HepG2 (cell line): ENCODE measurements around the gene EPB41L2. TPM values are rescaled to one million over a fixed set of nuclear protein-coding genes. Genes with fewer than 3 reads are reported as not detected.
A peak's percentile ranks its signal among the peaks of the same experiment; 100 is the strongest.

ENCODE experiments used
- ATAC-seq: fragments of 200-7000 bp; cut with Tn5 transposase; 3 replicates; pipeline ENCODE4 v1.9.1; 2020; ENCODE audit warnings: mild to moderate bottlenecking, moderate library complexity
- BruUV-seq: library from RNA; stranded (reverse); fragments of 400-500 nt; replicated peaks from 2 replicates; lab custom pipeline; 2021; lab: Mats Ljungman, UMichigan
- CTCF ChIA-PET: fragments of 300-600 bp; formaldehyde crosslinking; extraction: SDS; loops from one replicate; lab custom pipeline; 2021; ENCODE audit warnings: low total read pairs, inconsistent platforms, low intra/inter-chr PET ratio; lab: Yijun Ruan, JAX
- POLR2A ChIA-PET: fragments of 350-600 bp; sonication (Branson Sonifier 250); formaldehyde crosslinking; loops from one replicate; lab custom pipeline; 2020; ENCODE audit warnings: antibody characterized with exemption, inconsistent platforms; lab: Yijun Ruan, JAX
- DNase-seq: peaks from one replicate; pipeline ENCODE4 v3.0.0-alpha.2; 2015; ENCODE audit warnings: low spot score
- FAIRE-seq: peaks from 3 replicates; lab custom pipeline; 2011; peaks lifted over from hg19 to GRCh38; lab: Jason Lieb, UNC
- H2AFZ ChIP-seq: one replicate; pipeline ENCODE4 v1.6.1; 2011; ENCODE audit warnings: low read length, inconsistent platforms
- H3K27ac ChIP-seq: fragments of 300-600 bp; 3 replicates; pipeline ENCODE4 v1.8.0; 2011; ENCODE audit warnings: mixed run types, mild to moderate bottlenecking, mixed read lengths, low read length, inconsistent platforms; ENCODE audit not compliant: insufficient read depth; ENCODE audit errors: extremely low read length
- H3K27me3 ChIP-seq, 2 experiments: fragments of 200-600 bp in 1 of 2; 2 replicates in 1 of 2; 3 replicates in 1 of 2; pipeline versions ENCODE4 v1.6.0 to v1.8.0; 2011; ENCODE audit warnings: low read length in 2 of 2, mild to moderate bottlenecking in 2 of 2, moderate library complexity in 2 of 2, inconsistent platforms in 1 of 2; ENCODE audit not compliant: insufficient read depth in 2 of 2, control insufficient read depth in 1 of 2
- H3K36me3 ChIP-seq, 2 experiments: fragments of 200-600 bp in 1 of 2; replicated peaks in 1 of 2; 2 replicates in 1 of 2; 3 replicates in 1 of 2; pipeline versions ENCODE4 v1.5.1 to v1.8.0; 2011; ENCODE audit warnings: low read length in 2 of 2, inconsistent platforms in 1 of 2; ENCODE audit not compliant: insufficient read depth in 2 of 2, control insufficient read depth in 1 of 2
- H3K4me1 ChIP-seq: 2 replicates; pipeline ENCODE4 v1.5.1; 2012; ENCODE audit warnings: low read length, inconsistent platforms; ENCODE audit not compliant: insufficient read depth
- H3K4me2 ChIP-seq: 2 replicates; pipeline ENCODE4 v1.6.0; 2011; ENCODE audit warnings: low read depth, low read length, inconsistent platforms
- H3K4me3 ChIP-seq, 3 experiments: fragments of 200-600 bp in 1 of 3; sonication (generic), shearing (Covaris generic) in 1 of 3; replicated peaks in 1 of 3; 2 replicates each; pipeline ENCODE4 v1.5.1; 2011 to 2016; ENCODE audit warnings: low read length in 3 of 3, inconsistent platforms in 2 of 3, low read depth in 2 of 3, mild to moderate bottlenecking in 2 of 3, control low read depth in 1 of 3, mixed read lengths in 1 of 3; ENCODE audit not compliant: insufficient read depth in 1 of 3
- H3K79me2 ChIP-seq: one replicate; pipeline ENCODE4 v1.6.1; 2011; ENCODE audit warnings: low read length, inconsistent platforms; ENCODE audit not compliant: insufficient read depth
- H3K9ac ChIP-seq: 2 replicates; pipeline ENCODE4 v1.6.0; 2011; ENCODE audit warnings: mild to moderate bottlenecking, low read depth, low read length, inconsistent platforms; ENCODE audit not compliant: insufficient read depth
- H3K9me3 ChIP-seq: 2 replicates; pipeline ENCODE4 v1.5.1; 2012; ENCODE audit warnings: mild to moderate bottlenecking, low read length
- H4K20me1 ChIP-seq: 2 replicates; pipeline ENCODE4 v1.6.0; 2011; ENCODE audit warnings: inconsistent platforms, mild to moderate bottlenecking, low read length, moderate library complexity; ENCODE audit not compliant: insufficient read depth
- AHDC1 ChIP-seq: sonication (generic); formaldehyde crosslinking; IDR thresholded peaks from 2 replicates; pipeline ENCODE4 v1.5.1; 2020; ENCODE audit warnings: mild to moderate bottlenecking, missing genetic modification reagents, borderline replicate concordance
- CREB1 ChIP-seq, 2 experiments: fragments of 450-650 bp in 1 of 2; IDR thresholded peaks; 2 replicates each; pipeline ENCODE4 v1.6.1; 2016 to 2017; ENCODE audit warnings: control low read depth in 1 of 2, mild to moderate bottlenecking in 1 of 2, missing compliant biosample characterization in 1 of 2, missing genetic modification characterization in 1 of 2
- CREM ChIP-seq, 2 experiments: sonication (generic) in 1 of 2; formaldehyde crosslinking in 1 of 2; IDR thresholded peaks; 2 replicates each; pipeline versions ENCODE4 v1.4.0 to v1.6.1; 2016 to 2020; ENCODE audit warnings: antibody characterized with exemption in 1 of 2, mild to moderate bottlenecking in 1 of 2, missing genetic modification reagents in 1 of 2
- ELF1 ChIP-seq: sonication (generic); formaldehyde crosslinking; IDR thresholded peaks from 2 replicates; pipeline ENCODE4 v1.4.0; 2020; ENCODE audit warnings: missing genetic modification reagents
- GATAD2A ChIP-seq: IDR thresholded peaks from 2 replicates; pipeline ENCODE4 v1.6.1; 2016
- HDAC2 ChIP-seq: sonication (generic); formaldehyde crosslinking; IDR thresholded peaks from 2 replicates; pipeline ENCODE4 v1.4.0; 2020; ENCODE audit warnings: missing genetic modification reagents
- HNF4A ChIP-seq: sonication (generic); formaldehyde crosslinking; IDR thresholded peaks from 2 replicates; pipeline ENCODE4 v1.4.0; 2020; ENCODE audit warnings: missing genetic modification reagents
- KDM5A ChIP-seq: fragments of 200-600 bp; sonication (generic); IDR thresholded peaks from 2 replicates; pipeline ENCODE4 v1.7.0; 2018; ENCODE audit warnings: antibody characterized with exemption, mild to moderate bottlenecking, low read length, borderline replicate concordance
- MIER3 ChIP-seq: IDR thresholded peaks from 2 replicates; pipeline ENCODE4 v1.6.1; 2016; ENCODE audit warnings: missing compliant biosample characterization, borderline replicate concordance
- RARA ChIP-seq: IDR thresholded peaks from 2 replicates; pipeline ENCODE4 v1.6.1; 2016; ENCODE audit warnings: missing genetic modification reagents, missing compliant biosample characterization
- SPEN ChIP-seq: sonication (generic); formaldehyde crosslinking; IDR thresholded peaks from 2 replicates; pipeline ENCODE4 v1.5.1; 2020; ENCODE audit warnings: low read depth, mild to moderate bottlenecking, missing genetic modification reagents
- TARDBP ChIP-seq: sonication (generic); formaldehyde crosslinking; IDR thresholded peaks from 2 replicates; pipeline ENCODE4 v1.8.0; 2022; ENCODE audit warnings: mild to moderate bottlenecking, missing genetic modification reagents
- ZBTB1 ChIP-seq: sonication (generic); formaldehyde crosslinking; IDR thresholded peaks from 2 replicates; pipeline ENCODE4 v1.4.0; 2020; ENCODE audit warnings: missing genetic modification reagents, borderline replicate concordance
- ZBTB26 ChIP-seq: IDR thresholded peaks from 2 replicates; pipeline ENCODE4 v1.6.1; 2016; ENCODE audit warnings: missing compliant biosample characterization, missing genetic modification reagents, borderline replicate concordance
- ZFP36 ChIP-seq: fragments of 150-350 bp; IDR thresholded peaks from 2 replicates; pipeline ENCODE4 v1.6.1; 2018; ENCODE audit warnings: borderline replicate concordance, low read length, low read depth; ENCODE audit not compliant: partially characterized antibody
- ZNF660 ChIP-seq: sonication (generic); formaldehyde crosslinking; IDR thresholded peaks from 2 replicates; pipeline ENCODE4 v1.5.1; 2020; ENCODE audit warnings: mild to moderate bottlenecking, low read depth, missing genetic modification reagents, borderline replicate concordance
- WGBS: methylation state at CpG from one replicate; pipeline ENCODE4 v1.1.6; 2017; ENCODE audit warnings: low lambda C conversion rate; 5-methylcytosine and 5-hydroxymethylcytosine counted together
- in situ Hi-C: cut with HindIII; loops from 2 replicates; pipeline ENCODE4 v1.10.0; 2017; ENCODE audit warnings: low pct_unique_long_range_greater_than_20kb; ENCODE audit not compliant: extremely low pct_ligation_motif_present
- intact Hi-C: fragments of 100-400 bp; cut with micrococcal nuclease; formaldehyde crosslinking; loops from one replicate; pipeline ENCODE4 v1.10.0; 2022; ENCODE audit not compliant: unreplicated experiment
- polyA plus RNA-seq, 8 experiments: library from polyadenylated mRNA; depleted of rRNA in 3 of 8; stranded (reverse) in 7 of 8; unstranded in 1 of 8; fragments of >200 nt; fragmentation: Illumina TruSeq in 4 of 8; extraction: Trizol in 4 of 8; gene quantifications; 2 replicates each; pipeline versions ENCODE4 v1.2.1 to v1.2.3, GENCODE V29; 2011 to 2016; ENCODE audit warnings: low read depth in 4 of 8, missing spikeins in 1 of 8, mixed read lengths in 1 of 8; ENCODE audit not compliant: insufficient read depth in 1 of 8
- total RNA-seq, 5 experiments: library from RNA; depleted of rRNA; stranded (reverse); fragments of >200 nt; fragmentation: Illumina TruSeq; extraction: Trizol; gene quantifications; 2 replicates each; pipeline ENCODE4 v1.2.3, GENCODE V29; 2016; ENCODE audit warnings: low read depth in 1 of 5
- TF ChIP-seq, protein P1 (sequence below): sonication (generic); formaldehyde crosslinking; IDR thresholded peaks from 2 replicates; pipeline ENCODE4 v1.5.0; 2020; ENCODE audit warnings: missing genetic modification reagents, mild to moderate bottlenecking, borderline replicate concordance

Gene EPB41L2
- total and polyA plus RNA-seq, 2 of the 13 experiments (the other 11 are each of a cell fraction or from before 2014, with no cell fraction given): 41.7 to 56.4 TPM

- Histone ChIP-seq H3K27me3 (no peaks in the 10 kb centered on the region), H2AFZ (no peak overlapping the region), H3K27ac (peak overlapping the region; percentile 28), H3K9ac (no peak overlapping the region), H4K20me1 (no peaks in the 10 kb centered on the region), H3K4me1 (peaks cover 90% of the 10 kb centered on the region), H3K9me3 (no peaks in the 10 kb centered on the region), H3K4me3 (no peak overlapping the region), H3K79me2 (peaks cover 97% of the 10 kb centered on the region), H3K4me2 (peak overlapping the region; percentile 19; the same call in 1 of the 2 replicates), H3K36me3 (no peaks in the 10 kb centered on the region)
- ChIA-PET CTCF (no interaction called here), POLR2A (interaction anchor here (0.7 kb wide), 1 partner anchor 67 kb away, joined by 3 read pairs; no protein-coding TSS in a partner anchor)
- 79% methylated on average over 1 of the region's 1 CpG for WGBS
- in situ Hi-C loops (no loop called here), intact Hi-C loops (loop anchor here (1.0 kb wide), 1 partner anchor 49 kb away; no protein-coding TSS in a partner anchor)
- FAIRE-seq: no peak
- BruUV-seq: no TSS peak
- ATAC-seq: 0 out of 3 replicates have a peak, but pooled peaks have one; percentile 14
- DNase-seq: peak; percentile 26
- TF ChIP-seq TARDBP (CRISPR knock-in tag): 0 out of 2 replicates have a peak, but pooled peaks have one; percentile 38
- no peak for TF ChIP-seq ELF1
- TF ChIP-seq HDAC2 (CRISPR knock-in tag): 0 out of 2 replicates have a peak, but pooled peaks have one; percentile 12
- TF ChIP-seq KDM5A: no peak
- TF ChIP-seq RARA (CRISPR knock-in tag): peak; percentile 10; the same call in 1 of the 2 replicates
- 0 out of 2 replicates have a peak, but pooled peaks have one; percentile 30 for TF ChIP-seq MIER3 (CRISPR knock-in tag)
- no peak for TF ChIP-seq SPEN (CRISPR knock-in tag)
- peak; percentile 40; the same call in 1 of the 2 replicates for TF ChIP-seq GATAD2A (CRISPR knock-in tag)
- TF ChIP-seq, protein P1, sequence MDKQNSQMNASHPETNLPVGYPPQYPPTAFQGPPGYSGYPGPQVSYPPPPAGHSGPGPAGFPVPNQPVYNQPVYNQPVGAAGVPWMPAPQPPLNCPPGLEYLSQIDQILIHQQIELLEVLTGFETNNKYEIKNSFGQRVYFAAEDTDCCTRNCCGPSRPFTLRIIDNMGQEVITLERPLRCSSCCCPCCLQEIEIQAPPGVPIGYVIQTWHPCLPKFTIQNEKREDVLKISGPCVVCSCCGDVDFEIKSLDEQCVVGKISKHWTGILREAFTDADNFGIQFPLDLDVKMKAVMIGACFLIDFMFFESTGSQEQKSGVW (CRISPR knock-in tag): no peak
- no peak for TF ChIP-seq CREM (IDR thresholded peaks at IDR 0.05)
- no peak for TF ChIP-seq CREM (CRISPR knock-in tag; IDR thresholded peaks at IDR 0.05)
- TF ChIP-seq ZBTB26 (CRISPR knock-in tag): no peak
- TF ChIP-seq ZNF660: no peak
- peak; percentile 16; the same call in 1 of the 2 replicates for TF ChIP-seq AHDC1
- TF ChIP-seq HNF4A (CRISPR knock-in tag): peak; percentile 71
- no peak for TF ChIP-seq ZFP36
- no peak for TF ChIP-seq CREB1 (IDR thresholded peaks at IDR 0.05)
- TF ChIP-seq CREB1 (CRISPR knock-in tag; IDR thresholded peaks at IDR 0.05): no peak
- no peak for TF ChIP-seq ZBTB1 (CRISPR knock-in tag)
Observed at GRCh38 chr6:131035582-131035981, 27.5 kb downstream of the EPB41L2 start.
